Measurements from ENCODE around the gene ATG2B.
"Not testable (repeated sequence)": the region's sequence is repeated elsewhere in the genome, so short reads cannot be mapped to it uniquely, and the experiment has no call there.

ATG2B gene

DNA sequence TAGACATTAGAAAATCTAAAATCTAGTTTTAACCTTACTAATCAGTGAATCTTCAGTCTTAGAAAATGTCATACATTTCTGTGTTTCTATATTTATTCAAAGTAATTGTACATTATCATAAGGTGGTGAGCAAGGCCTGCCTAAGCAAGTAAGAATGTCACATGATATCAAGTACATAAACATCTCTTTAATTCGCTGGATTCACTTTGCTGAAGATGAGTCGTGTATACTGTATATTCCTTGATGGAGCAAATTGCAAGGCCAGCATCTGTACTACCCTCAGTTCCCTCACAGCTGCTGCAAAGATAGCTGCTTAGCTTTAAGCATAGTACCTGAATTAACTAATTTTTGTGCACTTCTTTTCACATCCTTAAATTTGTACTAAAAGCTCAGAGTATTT is 20.3 kb upstream of the ATG2B start:
- in situ Hi-C loops (cut with HindIII; ENCODE audit: low sequenced_read_pairs) = no loop called here

- in situ Hi-C loops (cut with HindIII; ENCODE audit: low sequenced_read_pairs) = no loop called here
Measured at GRCh38 chr14:96380735-96381134, 17.6 kb upstream of the ATG2B start.

DNA sequence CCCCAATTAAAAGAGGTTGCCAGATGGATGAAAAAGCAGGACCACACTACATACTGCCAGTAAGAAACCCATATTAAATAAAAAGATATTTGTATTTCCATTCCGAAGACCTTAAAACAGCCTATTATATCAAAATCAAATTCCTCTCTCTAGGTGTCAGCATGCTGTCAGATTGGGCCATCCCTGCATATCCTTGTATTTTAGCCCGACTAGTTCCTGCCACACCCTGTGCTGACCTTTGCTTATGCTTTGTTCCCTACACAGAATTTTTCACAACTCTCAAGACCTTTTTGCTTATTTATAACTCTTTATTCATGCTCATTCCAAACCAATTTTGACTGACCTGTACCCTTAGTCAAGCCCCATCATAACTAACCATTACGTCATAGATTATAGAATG is 13.0 kb upstream of the ATG2B start:
- in situ Hi-C loops (cut with HindIII; ENCODE audit: low sequenced_read_pairs) = no loop called here

DNA sequence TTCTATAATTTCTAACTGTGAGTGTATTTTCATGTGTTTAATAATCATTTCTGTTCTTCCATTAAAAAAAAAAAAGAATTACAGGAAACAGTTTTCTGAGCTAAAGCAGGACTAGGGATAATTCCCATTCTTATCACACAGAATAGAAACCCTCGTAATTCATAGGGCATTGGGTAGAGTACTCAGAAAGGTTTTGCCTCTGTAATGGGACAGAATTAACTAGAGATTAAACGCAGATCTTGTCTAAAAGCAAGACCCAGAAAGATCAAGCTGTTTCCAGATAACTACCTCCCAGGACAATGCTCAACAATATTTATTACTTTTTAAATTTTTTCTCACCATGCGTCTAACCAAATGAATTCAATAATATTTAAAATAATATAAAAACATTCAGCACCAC is 10.4 kb upstream of the ATG2B start:
- in situ Hi-C loops (cut with HindIII; ENCODE audit: low sequenced_read_pairs) = no loop called here

DNA sequence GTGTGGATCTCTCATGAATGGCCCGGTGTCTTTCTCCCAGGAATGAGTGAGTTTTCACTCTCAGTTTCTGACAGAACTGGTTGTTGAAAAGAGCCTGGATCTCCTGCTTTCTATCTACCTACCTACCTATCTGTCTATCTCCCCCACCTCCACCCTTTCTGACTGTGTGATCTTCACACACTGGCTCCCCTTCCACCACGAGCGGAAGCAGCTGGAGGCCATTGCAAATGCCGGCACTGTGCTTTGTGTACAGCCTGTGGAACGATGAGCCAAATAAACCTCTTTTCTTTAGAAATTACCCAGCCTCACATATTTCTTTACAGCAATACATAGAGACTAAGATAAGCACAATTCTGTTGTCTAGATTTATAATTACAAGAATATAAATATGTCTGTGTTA is 7.4 kb upstream of the ATG2B start:
- in situ Hi-C loops (cut with HindIII; ENCODE audit: low sequenced_read_pairs) = no loop called here

- in situ Hi-C loops (cut with HindIII; ENCODE audit: low sequenced_read_pairs) = no loop called here
Measured at GRCh38 chr14:96368534-96368933, 5.4 kb upstream of the ATG2B start.

- in situ Hi-C loops (cut with HindIII; ENCODE audit: low sequenced_read_pairs) = no loop called here
Measured at GRCh38 chr14:96364962-96365361, 1.8 kb upstream of the ATG2B start.

DNA sequence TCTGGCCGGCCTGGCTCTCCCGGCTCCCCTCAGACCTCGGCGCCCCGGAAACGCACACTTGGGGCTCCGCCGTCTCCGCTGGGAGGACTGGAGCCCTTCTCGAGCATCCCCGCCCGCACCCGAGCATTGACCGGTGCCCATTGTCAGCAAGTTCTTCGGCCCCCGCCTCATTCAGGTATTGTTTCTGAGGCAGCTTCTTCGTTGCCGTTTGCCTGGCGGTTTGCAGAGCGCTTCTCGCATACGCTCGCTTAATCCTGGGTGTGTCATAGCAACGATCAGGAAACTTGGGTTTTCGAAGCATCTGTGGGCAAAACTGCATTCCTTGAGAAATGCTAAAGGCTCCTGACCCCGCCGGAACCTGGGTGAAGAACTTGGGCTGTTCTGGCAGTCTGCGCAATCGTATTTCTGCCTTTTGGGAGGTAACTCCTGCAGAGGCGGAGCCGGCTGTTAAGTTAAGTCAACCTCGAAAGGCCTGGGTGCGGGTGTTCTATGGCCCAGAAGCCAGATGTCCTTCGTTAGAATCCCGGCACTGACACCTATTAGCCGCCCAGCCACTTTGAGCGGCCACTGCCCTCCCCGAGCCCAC is 703 bp upstream of the ATG2B start:
- in situ Hi-C loops (cut with HindIII; ENCODE audit: low sequenced_read_pairs) = no loop called here

DNA sequence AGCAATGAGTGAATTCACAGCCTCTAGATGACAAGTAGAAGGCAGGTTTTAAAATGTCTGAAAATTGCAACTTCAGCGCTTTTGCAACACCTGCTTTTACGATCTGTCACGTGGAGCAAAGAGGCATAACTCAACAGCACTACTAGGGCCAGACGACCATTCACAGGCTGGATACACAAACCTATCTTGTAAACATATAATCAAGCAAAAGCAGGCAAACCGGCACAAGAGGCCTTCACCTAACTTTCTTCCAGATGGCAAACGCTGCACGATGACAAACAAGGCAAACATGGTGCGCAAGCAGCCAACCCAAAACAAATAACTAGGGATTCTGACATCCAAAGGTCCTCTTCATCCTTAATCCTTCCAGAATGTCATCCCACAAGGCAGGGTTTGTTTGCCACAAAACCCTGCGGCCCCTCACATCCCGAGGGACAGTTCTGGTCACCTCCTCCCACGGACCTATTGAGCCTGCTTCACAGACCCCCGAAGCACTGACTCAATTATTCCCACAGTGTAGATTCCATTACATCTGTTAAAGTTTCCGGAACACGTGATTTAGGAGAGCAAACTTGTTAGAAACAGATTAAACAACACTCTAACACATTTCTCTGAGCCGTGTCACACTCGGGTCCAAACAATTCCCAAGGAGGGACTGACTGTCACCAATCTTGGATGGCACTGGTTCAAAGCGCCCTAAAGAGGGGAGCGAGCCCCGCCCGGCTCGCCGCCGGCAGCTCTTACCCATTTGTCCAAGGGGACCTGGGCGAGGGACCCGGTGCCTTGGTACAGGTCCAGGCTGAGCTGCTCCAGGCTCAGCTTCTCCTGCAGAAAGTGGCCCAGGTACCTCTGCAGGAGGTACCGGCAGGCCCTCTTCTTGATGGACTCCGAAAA is 823 bp downstream of the ATG2B start:
- in situ Hi-C loops (cut with HindIII; ENCODE audit: low sequenced_read_pairs) = no loop called here

GRCh38 chr14:96359959-96360358 is 3.2 kb downstream of the ATG2B start:
- in situ Hi-C loops (cut with HindIII; ENCODE audit: low sequenced_read_pairs) = no loop called here

- in situ Hi-C loops (cut with HindIII; ENCODE audit: low sequenced_read_pairs) = no loop called here
Measured at GRCh38 chr14:96357216-96357615, 5.9 kb downstream of the ATG2B start.

GRCh38 chr14:96354246-96354645 is 8.9 kb downstream of the ATG2B start:
- in situ Hi-C loops (cut with HindIII; ENCODE audit: low sequenced_read_pairs) = no loop called here

GRCh38 chr14:96352708-96353107 is 10.4 kb downstream of the ATG2B start:
- in situ Hi-C loops (cut with HindIII; ENCODE audit: low sequenced_read_pairs) = no loop called here

- in situ Hi-C loops (cut with HindIII; ENCODE audit: low sequenced_read_pairs) = no loop called here
Measured at GRCh38 chr14:96351986-96352385, 11.2 kb downstream of the ATG2B start.

DNA sequence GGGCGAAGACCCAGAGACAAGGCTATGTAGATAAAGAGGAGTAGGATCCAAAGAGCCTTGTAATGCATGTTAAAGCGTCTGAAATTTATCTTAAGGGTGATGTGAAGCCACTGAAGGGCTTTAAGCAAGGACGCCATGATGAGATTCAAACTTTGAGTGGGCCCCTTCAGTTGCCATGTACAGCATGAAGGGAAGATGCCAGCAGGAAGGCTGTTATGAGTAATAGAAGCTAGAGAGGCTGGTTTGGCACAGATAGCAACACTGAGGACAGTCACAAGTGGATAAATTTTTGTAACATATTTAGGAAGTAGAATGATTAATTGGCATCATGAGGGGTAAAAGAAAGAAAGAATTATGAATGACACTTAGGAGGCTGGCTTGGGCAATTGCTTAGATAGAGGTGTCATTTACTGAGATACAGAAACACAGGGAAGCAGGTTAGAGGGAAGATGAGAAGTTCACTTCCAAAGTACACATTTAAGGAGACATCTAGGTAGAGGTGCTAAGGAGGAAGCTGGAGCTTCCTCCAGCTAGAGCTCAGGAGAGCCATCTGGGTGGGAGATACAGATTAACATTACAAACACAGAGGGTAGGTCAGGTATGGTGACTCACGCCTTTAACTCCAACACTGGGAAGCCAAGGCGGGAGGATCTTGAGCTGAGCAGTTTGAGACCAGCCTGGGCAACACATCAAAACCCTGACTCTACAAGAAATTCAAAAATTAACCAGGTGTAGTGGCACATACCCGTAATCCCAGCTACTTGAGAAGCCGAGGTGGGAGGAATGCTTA is 13.7 kb downstream of the ATG2B start:
- in situ Hi-C loops (cut with HindIII; ENCODE audit: low sequenced_read_pairs) = no loop called here

GRCh38 chr14:96347957-96348356 is 15.2 kb downstream of the ATG2B start:
- in situ Hi-C loops (cut with HindIII; ENCODE audit: low sequenced_read_pairs) = not testable (repeated sequence)

- in situ Hi-C loops (cut with HindIII; ENCODE audit: low sequenced_read_pairs) = no loop called here
Measured at GRCh38 chr14:96345669-96346068, 17.5 kb downstream of the ATG2B start.

- in situ Hi-C loops (cut with HindIII; ENCODE audit: low sequenced_read_pairs) = no loop called here
Measured at GRCh38 chr14:96341323-96341722, 21.8 kb downstream of the ATG2B start.

GRCh38 chr14:96338551-96338950 is 24.6 kb downstream of the ATG2B start:
- in situ Hi-C loops (cut with HindIII; ENCODE audit: low sequenced_read_pairs) = no loop called here

DNA sequence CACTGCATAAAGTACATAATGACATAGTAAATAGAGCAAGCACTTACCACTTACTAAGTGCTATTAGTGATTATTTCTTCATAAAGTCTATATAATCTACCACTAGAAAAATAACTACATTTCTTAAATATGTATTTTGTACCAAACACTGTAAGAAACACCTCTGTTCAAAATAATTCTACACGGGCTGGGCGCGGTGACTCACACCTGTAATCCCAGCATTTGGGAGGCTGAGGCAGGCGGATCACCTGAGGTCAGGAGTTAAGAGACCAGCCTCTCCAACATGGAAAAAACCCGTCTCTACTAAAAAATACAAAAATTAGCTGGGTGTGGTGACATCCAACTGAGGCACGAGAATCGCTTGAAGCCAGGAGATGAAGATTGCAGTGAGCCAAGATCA is 38.9 kb downstream of the ATG2B start:
- in situ Hi-C loops (cut with HindIII; ENCODE audit: low sequenced_read_pairs) = no loop called here

GRCh38 chr14:96320605-96321004 is 42.5 kb downstream of the ATG2B start:
- in situ Hi-C loops (cut with HindIII; ENCODE audit: low sequenced_read_pairs) = no loop called here

- in situ Hi-C loops (cut with HindIII; ENCODE audit: low sequenced_read_pairs) = no loop called here
Measured at GRCh38 chr14:96318836-96319235, 44.3 kb downstream of the ATG2B start.

Measured in DLD1 (cell line).